Measurements from ENCODE around the gene HIPK2.

DNA sequence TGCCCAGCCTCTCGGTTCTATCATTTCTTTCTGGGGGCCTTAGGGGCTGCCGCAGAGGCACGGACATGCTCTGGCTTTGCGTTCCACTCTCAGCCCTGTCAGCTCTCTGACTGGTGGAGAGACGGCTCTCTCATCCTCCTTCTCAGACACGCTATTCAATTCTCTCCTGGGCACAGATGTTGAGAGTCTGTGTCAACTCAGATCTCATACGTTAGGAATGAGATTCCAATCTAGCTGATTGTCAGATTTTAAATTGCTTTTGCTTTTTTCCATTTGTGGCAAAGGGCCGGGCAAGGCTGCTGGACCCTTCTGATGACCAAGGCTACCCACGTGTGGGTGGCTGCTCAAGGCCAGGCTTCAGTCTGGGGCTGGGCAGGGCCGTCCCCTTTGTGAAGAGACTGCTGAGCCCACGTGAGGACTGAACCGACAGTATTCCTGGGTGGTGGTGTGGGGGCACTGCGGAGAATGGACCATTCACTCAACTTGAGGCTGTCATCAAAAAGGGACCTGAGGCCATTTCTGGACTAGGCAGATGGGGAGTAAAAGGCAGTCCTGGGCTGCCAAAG is 182.8 kb downstream of the HIPK2 start:
- TF ChIP-seq, protein P1, sequence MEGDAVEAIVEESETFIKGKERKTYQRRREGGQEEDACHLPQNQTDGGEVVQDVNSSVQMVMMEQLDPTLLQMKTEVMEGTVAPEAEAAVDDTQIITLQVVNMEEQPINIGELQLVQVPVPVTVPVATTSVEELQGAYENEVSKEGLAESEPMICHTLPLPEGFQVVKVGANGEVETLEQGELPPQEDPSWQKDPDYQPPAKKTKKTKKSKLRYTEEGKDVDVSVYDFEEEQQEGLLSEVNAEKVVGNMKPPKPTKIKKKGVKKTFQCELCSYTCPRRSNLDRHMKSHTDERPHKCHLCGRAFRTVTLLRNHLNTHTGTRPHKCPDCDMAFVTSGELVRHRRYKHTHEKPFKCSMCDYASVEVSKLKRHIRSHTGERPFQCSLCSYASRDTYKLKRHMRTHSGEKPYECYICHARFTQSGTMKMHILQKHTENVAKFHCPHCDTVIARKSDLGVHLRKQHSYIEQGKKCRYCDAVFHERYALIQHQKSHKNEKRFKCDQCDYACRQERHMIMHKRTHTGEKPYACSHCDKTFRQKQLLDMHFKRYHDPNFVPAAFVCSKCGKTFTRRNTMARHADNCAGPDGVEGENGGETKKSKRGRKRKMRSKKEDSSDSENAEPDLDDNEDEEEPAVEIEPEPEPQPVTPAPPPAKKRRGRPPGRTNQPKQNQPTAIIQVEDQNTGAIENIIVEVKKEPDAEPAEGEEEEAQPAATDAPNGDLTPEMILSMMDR (IDR thresholded peaks at IDR 0.05) = no peak
- TF ChIP-seq POLR2A (IDR thresholded peaks at IDR 0.05) = no peak
